Measurements from ENCODE around the gene ZNF581. TPM values are rescaled to one million over a fixed set of nuclear protein-coding genes. Genes with fewer than 3 reads are reported as not detected.

Gene ZNF581
- total RNA-seq, 1 experiment from 2014 or later, result 37.5 TPM

DNA sequence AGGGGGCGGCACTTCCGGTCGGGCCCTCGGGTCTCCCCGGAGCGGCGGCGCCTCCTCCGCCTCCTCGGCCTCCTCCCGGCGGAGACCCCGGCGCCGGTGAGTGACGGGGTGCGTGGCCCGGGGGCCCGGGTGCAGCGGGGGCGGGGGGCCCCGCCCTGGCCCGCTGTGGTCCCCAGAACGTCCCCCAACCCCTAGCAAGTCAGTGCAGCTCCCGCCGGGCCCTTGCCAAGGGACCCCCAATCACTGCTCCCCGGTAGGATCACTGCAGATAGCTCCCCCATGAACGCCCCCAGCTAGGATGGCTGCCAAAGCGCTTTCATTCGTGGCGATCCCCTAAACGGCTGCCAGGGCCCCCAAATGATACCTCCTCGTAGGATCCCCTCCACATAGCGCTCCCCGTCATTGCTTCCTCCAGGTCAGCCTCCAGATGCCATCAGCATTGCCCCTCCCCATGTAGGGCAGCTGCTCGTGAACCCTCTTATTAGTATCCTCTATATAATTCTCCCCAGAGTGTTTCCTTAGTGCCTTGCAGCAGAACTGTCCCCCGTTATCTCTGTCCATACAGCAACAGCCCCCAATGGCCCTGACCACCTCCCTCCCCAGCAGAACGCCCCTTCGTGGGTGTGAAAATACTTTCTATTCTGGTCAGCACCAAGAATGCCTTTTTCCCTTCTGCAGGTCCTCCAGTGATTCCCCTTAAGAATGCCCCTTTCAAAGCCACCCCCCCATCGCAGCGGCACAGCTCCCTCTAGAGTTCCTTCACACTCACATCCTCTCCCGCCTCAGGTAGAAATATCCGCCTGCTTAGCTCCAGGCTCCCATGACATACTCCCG is 37.6 kb upstream of the ZNF581 start, which contains the start of gene ZNF865:
Gene ZNF865 (plus strand): TSS at position 11 of the 834 bp plus-strand sequence. CDS start 7,972 bp downstream, outside the sequence.
- Histone ChIP-seq H3F3A (ENCODE audit: low read length, unreplicated experiment) (peaks cover 6% of the 10 kb centered on the region), H3K9me3 (ENCODE audit: low read length) (no peaks in the 10 kb centered on the region), H3K4me3 (ENCODE audit: low read length) (peak within 1 kb of the TSS; percentile 82), H2AFZ (ENCODE audit: low read length) (peak within 1 kb of the TSS; percentile 68), H3K27me3 (ENCODE audit: low read length) (no peaks in the 10 kb centered on the region), H3K4me1 (ENCODE audit: insufficient read depth, low read length) (peaks cover 19% of the 10 kb centered on the region), H3K36me3 (ENCODE audit: low read depth, low read length) (no peaks in the 10 kb centered on the region), H3K9ac (ENCODE audit: low read length) (peak within 1 kb of the TSS; percentile 93), H4K20me1 (ENCODE audit: low read length) (no peaks in the 10 kb centered on the region), H3K27ac (ENCODE audit: low read length) (peak within 1 kb of the TSS; percentile 71), H3K9me2 (replicated peaks; ENCODE audit: low read length) (no peaks in the 10 kb centered on the region), H3K4me2 (ENCODE audit: low read length) (peak within 1 kb of the TSS; percentile 87), H3K79me2 (ENCODE audit: low read length) (peaks cover 27% of the 10 kb centered on the region)
- no peak for TF ChIP-seq EZH2phosphoT487 (IDR thresholded peaks at IDR 0.05; ENCODE audit: borderline replicate concordance, low read length)
- peak; percentile 97 for TF ChIP-seq CTCF (conservative IDR thresholded peaks at IDR 0.05; ENCODE audit: low read depth, low read length)
- BruUV-seq (replicated peaks), result no TSS peak
- ChIA-PET CTCF (interaction anchor here (0.5 to 2.8 kb wide), 13 partner anchors 17 to 459 kb away, joined by 3 to 12 read pairs (median 4); partner anchors contain the start of genes ISOC2 and ZNF784), POLR2A (ENCODE audit: unreplicated experiment) (interaction anchor here (0.5 to 0.9 kb wide), 3 partner anchors 23 to 266 kb away, joined by 3 to 15 read pairs (median 5); partner anchors contain the start of gene KMT5C)
- intact Hi-C loops (cut with micrococcal nuclease), result loop anchor here (1.0 kb wide), 2 partner anchors 18 to 89 kb away; partner anchors contain the start of gene ZNF784
- ATAC-seq (peak; percentile 59), DNase-seq (peak; percentile 92)

DNA sequence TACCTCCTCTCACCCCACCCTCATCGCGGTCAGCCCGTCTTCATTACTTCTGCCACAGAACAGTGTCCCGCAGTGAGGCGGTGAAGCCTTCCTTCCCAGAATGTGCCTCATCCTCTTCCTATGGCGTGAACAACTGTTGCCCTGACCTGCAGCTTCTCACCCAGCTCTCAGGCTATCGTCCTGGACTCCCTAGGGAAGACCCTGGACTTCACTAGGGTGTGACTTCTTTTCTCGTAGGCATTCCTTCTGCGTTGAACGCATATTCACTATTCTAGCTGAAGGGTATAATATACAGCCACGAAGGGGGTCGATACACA is 37.0 kb upstream of the ZNF581 start:
- Histone ChIP-seq H3F3A (ENCODE audit: low read length, unreplicated experiment) (peaks cover 6% of the 10 kb centered on the region), H3K9ac (ENCODE audit: low read length) (peak overlapping the region; percentile 93), H3K79me2 (ENCODE audit: low read length) (peaks cover 26% of the 10 kb centered on the region), H3K4me1 (ENCODE audit: insufficient read depth, low read length) (peaks cover 16% of the 10 kb centered on the region), H3K27ac (ENCODE audit: low read length) (no peak overlapping the region), H3K27me3 (ENCODE audit: low read length) (no peaks in the 10 kb centered on the region), H3K4me2 (ENCODE audit: low read length) (peak overlapping the region; percentile 87), H4K20me1 (ENCODE audit: low read length) (no peaks in the 10 kb centered on the region), H3K36me3 (ENCODE audit: low read depth, low read length) (no peaks in the 10 kb centered on the region), H2AFZ (ENCODE audit: low read length) (peak overlapping the region; percentile 36), H3K4me3 (ENCODE audit: low read length) (peak overlapping the region; percentile 82), H3K9me3 (ENCODE audit: low read length) (no peaks in the 10 kb centered on the region), H3K9me2 (replicated peaks; ENCODE audit: low read length) (no peaks in the 10 kb centered on the region)
- POLR2A ChIA-PET (ENCODE audit: unreplicated experiment), result interaction anchor here (0.5 to 0.9 kb wide), 3 partner anchors 23 to 267 kb away, joined by 3 to 15 read pairs (median 5); partner anchors contain the start of gene KMT5C
- no TSS peak for BruUV-seq (replicated peaks)
- TF ChIP-seq EZH2phosphoT487 (IDR thresholded peaks at IDR 0.05; ENCODE audit: borderline replicate concordance, low read length) (no peak), CTCF (conservative IDR thresholded peaks at IDR 0.05; ENCODE audit: low read depth, low read length) (no peak), EZH2 (IDR thresholded peaks at IDR 0.05; ENCODE audit: low read length, unreplicated experiment) (no peak)
- CTCF ChIA-PET, result interaction anchor here (0.5 to 2.8 kb wide), 11 partner anchors 18 to 460 kb away, joined by 3 to 12 read pairs (median 4); partner anchors contain the start of genes ISOC2 and ZNF784
- intact Hi-C loops (cut with micrococcal nuclease), result loop anchor here (1.0 kb wide), 1 partner anchor 89 kb away; no protein-coding TSS in a partner anchor
- ATAC-seq (no peak), DNase-seq (no peak)
